Effector CD4-positive, alpha-beta T cell (primary cell): Measurements from ENCODE around the gene FOXP1.

ENCODE experiments used
- DNase-seq: peaks from one replicate; pipeline ENCODE4 v3.0.0-alpha.2; 2020

The FOXP1 gene

DNA sequence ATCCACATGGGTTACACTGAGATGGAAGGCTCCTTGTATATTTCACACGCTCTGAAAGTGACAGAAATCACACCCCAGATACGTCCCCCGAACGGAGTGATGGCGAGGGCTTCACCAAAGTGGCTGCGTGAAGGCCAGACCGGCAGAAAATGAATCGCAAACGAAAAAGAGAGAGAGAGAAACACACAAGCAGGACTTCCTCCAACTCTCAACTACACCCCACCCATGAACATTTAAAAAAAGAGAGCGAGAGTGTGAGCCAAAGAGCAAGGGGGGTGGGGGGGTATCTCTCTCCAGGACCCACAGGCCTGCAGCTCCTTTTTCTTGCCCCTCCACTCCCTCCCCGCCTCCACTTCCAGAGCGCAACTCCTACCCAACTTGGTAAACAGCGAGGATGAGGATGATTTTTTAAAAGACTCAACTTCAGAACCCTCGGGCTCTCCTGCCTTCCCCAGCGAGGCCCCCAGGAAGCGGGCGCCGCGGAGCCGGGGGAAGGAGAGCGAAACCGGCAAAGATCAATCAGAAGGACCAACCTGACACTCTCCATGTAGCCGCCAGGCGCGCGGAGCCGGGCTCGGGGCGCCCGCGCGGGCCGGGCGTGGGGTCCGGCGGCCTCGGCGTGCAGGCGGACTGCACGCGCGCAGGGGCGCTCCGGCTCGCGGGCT, 519.1 kb downstream of the FOXP1 start:
- peak; percentile 50 for DNase-seq

DNA sequence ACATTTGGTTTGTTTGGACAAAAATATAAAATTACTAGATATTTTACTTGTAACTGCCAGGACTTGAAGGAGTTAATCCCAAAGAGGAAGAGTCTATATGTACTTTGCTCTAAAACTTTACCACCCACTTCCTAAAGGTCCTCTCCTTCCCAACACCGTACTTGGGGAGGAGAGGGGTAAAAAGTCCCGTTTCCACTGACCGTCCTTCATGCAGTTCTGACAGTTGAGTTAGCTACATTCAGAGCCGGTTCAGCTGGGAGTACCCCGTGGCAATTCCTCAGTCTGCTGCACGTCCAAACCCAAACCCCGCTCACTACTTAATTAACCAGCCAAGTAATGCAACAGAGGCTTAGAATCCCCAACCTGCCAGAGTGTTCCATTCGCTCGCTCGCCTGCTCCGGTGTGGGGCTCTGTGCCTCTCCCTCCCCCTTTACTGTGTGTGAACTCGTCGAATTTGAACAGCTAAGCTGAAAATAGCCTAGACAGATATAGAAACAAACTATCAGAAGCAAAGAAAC, 519.7 kb downstream of the FOXP1 start:
- peak; percentile 23 for DNase-seq

- no peak for DNase-seq
Measured at GRCh38 chr3:71062952-71063772, 520.4 kb downstream of the FOXP1 start.

GRCh38 chr3:71062037-71062932, 521.2 kb downstream of the FOXP1 start:
- DNase-seq = no peak

GRCh38 chr3:71061581-71061980, 521.9 kb downstream of the FOXP1 start:
- DNase-seq = no peak

DNA sequence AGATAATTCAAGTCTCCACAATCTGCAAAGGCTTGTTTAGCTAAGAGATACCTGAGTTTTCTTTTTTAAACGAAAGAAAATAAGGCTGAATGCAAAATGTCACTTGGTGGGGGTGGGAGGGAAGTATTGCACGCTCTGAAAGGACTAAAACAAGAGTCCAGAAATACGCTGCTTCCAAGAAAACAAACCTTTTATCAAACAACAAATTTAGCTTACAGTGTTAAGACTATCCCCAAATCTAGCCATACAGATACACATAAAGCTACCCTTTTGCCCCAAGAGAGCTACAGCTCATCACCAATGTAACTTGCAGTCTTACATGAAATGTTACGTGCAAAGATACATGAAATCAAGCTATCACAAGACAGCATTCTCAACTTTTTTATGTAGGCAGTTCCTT, 522.5 kb downstream of the FOXP1 start:
- DNase-seq = no peak

GRCh38 chr3:71060536-71060935, 523.0 kb downstream of the FOXP1 start:
- no peak for DNase-seq

GRCh38 chr3:71057526-71057894, 526.0 kb downstream of the FOXP1 start:
- no peak for DNase-seq

GRCh38 chr3:71056327-71056726, 527.2 kb downstream of the FOXP1 start:
- DNase-seq = no peak

- no peak for DNase-seq
Measured at GRCh38 chr3:71055257-71056001, 528.1 kb downstream of the FOXP1 start.

DNA sequence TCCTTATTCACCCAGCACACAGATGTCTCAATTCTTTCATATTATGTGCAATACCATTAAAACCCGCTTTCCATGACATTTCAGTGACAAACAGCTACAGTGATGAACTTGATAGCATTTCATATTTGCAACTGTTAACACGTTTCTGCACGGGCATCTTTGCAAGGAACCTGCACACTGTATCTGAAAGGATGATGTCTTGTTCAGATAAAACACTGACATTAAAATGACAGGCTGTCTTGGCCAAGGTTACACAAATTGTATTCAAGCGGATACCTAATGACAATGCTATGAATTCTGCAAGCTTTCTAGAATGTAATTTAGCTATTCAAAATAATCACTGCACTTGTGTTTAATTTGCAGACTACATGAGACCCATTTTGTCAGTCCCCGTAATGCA, 529.2 kb downstream of the FOXP1 start:
- no peak for DNase-seq

DNA sequence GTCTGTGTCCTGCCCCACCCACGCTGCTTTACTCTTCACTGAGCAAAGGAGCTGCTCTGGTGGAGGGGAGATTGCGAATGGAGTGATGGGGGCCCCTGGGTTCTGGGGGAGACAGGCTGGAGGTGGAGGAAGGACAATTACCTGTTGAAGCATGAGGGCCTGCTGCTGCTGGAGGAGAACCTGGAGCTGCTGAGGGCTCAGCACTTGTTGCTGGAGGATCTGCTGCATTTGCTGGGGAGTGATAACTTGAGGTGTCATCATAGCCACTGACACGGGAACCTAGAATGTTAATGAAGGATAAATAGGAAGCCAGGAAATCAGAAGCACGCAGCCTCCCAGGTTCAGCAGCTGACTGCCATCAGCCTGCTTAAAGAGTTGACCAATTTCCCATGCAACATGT, 530.0 kb downstream of the FOXP1 start:
- DNase-seq = no peak

DNA sequence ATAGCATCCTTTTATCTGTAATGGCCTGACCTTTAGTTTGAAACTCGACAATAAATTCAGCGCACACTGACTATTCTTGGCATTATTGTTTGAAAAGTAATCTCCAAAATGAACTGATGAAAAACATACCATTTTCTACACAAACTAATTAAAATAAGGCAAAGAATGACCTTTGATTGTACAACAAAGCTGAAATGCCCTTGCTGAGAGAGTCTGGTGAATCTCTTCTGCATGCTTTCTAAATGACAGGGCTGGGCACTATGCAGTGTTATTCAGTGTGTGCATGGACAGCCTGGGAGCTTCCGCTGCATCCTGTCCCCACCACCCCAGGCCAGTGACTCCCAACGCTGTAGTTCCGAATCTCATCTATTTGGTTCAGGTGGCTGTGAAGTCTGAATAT, 530.8 kb downstream of the FOXP1 start:
- no peak for DNase-seq

GRCh38 chr3:71051893-71052687, 531.4 kb downstream of the FOXP1 start:
- no peak for DNase-seq

DNA sequence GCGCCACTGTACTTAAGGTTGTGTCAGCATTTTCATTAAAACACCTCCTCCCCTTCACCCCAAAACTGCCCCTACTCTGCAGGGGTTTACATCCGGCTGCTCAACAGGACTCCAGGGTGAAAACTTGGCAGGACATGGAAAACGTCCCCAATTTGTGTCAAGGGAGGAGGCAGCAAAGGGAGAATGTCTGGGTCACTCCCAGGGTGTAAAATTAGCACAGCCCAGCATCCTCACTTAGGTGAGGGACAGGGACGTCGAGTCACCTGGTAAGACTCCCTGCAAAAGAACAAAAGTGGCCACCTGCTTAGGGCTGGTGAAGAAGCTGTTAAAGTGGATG, 532.3 kb downstream of the FOXP1 start:
- DNase-seq = no peak

GRCh38 chr3:71050538-71051258, 532.8 kb downstream of the FOXP1 start:
- DNase-seq = peak; percentile 50

DNA sequence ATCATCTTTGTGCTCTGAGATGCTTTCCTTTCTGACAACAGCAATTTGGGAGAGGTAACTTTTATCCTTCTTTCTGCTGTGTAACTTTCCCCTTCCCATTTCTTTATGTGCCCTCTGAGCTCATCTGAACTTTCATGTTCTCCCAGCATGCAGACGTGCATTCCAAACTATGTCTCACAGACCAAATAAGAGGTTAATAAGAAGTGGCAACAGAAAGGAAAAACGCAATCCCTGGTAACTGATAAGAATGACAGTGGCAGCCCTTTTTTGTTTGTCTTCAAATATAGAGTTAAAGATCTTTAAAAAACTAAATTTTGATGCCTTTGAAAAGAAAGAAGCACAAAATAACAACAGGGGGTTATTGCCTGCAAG, 533.4 kb downstream of the FOXP1 start:
- no peak for DNase-seq

DNA sequence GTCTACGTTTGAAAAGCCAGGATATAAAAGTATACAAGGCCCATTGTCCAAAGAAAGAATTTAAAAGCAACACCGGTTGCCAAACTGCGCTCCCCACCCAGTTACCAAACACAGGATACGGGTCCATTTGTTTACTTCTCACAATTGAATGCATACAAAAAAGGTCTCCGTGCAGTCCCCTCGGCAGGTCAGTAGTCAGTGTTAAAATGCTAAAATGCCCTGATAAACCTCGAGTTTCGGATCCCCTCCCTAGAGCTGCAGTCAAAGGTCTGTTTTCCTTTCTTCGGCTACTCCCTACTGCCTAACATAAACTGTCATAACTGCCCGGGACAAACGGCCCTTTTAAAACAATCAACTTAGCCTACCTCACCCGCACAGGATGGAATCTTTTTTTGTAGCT, 534.6 kb downstream of the FOXP1 start:
- no peak for DNase-seq

DNA sequence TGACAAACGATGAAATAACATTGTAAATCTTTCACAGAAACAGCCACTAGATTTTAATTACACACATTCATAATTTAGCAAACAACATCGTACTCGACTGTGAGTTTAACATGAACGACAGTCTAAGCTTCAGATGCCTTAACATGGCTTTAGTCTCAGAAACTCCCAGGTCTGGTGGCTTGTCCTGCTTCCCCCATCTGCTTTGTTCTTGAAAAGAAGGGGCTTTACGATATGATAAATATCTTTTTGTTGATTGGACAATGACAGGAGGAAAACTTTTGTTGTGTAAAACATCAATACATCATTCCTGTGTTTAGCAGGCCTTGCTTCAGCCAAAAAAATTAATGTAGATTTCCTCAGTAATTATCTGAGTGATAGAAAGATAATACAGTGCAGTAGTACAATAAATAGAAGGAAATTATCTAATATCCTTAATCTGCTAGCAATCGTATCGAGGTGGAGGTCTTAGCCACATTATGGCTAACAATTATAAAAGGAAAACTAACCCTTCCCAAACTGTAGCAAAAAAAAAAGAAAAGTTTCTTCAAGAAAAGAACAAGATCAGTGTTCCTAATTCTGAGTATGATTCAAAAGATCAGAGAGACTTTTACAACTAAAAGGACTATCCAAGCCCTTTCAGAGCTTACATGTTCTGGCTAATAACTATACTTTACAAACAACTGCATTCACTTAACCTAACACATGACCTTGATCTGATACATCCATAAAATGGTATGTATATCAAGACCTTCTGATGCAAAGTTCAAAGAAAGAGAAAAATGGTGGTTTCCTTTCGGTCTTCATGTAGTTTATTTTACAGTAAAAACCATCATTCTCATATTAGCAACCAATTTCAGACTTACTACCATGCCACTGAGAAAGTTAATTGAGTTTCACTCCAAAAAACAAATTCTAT, 535.7 kb downstream of the FOXP1 start:
- no peak for DNase-seq

- DNase-seq = no peak
Measured at GRCh38 chr3:71046791-71047190, 536.7 kb downstream of the FOXP1 start.
